NCI-H2227 (cell line): ENCODE results near the gene SYS1.
A peak's percentile ranks its signal among the peaks of the same experiment; 100 is the strongest.

Experiments
- DNase-seq: peaks from one replicate; lab custom pipeline; 2025; ENCODE audit not compliant: unreplicated experiment; lab: John Stamatoyannopoulos, UW

Gene SYS1

GRCh38 chr20:45378191-45378590, 15.2 kb downstream of the SYS1 start, which contains the start of gene TP53TG5:
Gene TP53TG5, minus strand, starts transcription at chr20:45378325. Its CDS starts 89 bp downstream, at chr20:45378236.
- DNase-seq: no peak

- DNase-seq: no peak
Observed at GRCh38 chr20:45387274-45387673, 24.3 kb downstream of the SYS1 start.

- DNase-seq: no peak
Observed at GRCh38 chr20:45390931-45391330, 28.0 kb downstream of the SYS1 start.

GRCh38 chr20:45391559-45391958, 28.6 kb downstream of the SYS1 start:
- no peak for DNase-seq

GRCh38 chr20:45392733-45393132, 29.8 kb downstream of the SYS1 start:
- DNase-seq: peak; percentile 25

GRCh38 chr20:45394221-45395113, 31.5 kb downstream of the SYS1 start:
- no peak for DNase-seq

GRCh38 chr20:45395114-45395415, 32.1 kb downstream of the SYS1 start:
- no peak for DNase-seq

- DNase-seq: no peak
Observed at GRCh38 chr20:45399018-45399417, 36.1 kb downstream of the SYS1 start.

GRCh38 chr20:45400346-45401031, 37.5 kb downstream of the SYS1 start:
- DNase-seq: no peak

- DNase-seq: no peak
Observed at GRCh38 chr20:45402946-45403345, 40.0 kb downstream of the SYS1 start.

- peak; percentile 25 for DNase-seq
Observed at GRCh38 chr20:45404438-45404837, 41.5 kb downstream of the SYS1 start.

- peak; percentile 46 for DNase-seq
Observed at GRCh38 chr20:45405571-45406259, 42.8 kb downstream of the SYS1 start.

GRCh38 chr20:45406260-45407066, 43.5 kb downstream of the SYS1 start:
- peak; percentile 61 for DNase-seq

- peak; percentile 55 for DNase-seq
Observed at GRCh38 chr20:45407067-45407745, 44.2 kb downstream of the SYS1 start.

GRCh38 chr20:45407783-45408645, 45.1 kb downstream of the SYS1 start, which contains the start of gene DBNDD2:
Gene DBNDD2, plus strand, starts transcription at chr20:45408289. Its CDS starts 179 bp downstream, at chr20:45408468.
- peak; percentile 32 for DNase-seq

GRCh38 chr20:45408646-45409213, 45.8 kb downstream of the SYS1 start:
- DNase-seq: no peak

GRCh38 chr20:45409521-45410272, 46.7 kb downstream of the SYS1 start:
- no peak for DNase-seq

GRCh38 chr20:45410887-45411286, 47.9 kb downstream of the SYS1 start:
- no peak for DNase-seq
